ENCODE data around the gene RTN4R. TPM values are rescaled to one million over a fixed set of nuclear protein-coding genes. Genes with fewer than 3 reads are reported as not detected.

RTN4R gene
- total RNA-seq, 4 donors from 2014 or later: 9.1 to 15.7 (median 12.9) TPM

DNA sequence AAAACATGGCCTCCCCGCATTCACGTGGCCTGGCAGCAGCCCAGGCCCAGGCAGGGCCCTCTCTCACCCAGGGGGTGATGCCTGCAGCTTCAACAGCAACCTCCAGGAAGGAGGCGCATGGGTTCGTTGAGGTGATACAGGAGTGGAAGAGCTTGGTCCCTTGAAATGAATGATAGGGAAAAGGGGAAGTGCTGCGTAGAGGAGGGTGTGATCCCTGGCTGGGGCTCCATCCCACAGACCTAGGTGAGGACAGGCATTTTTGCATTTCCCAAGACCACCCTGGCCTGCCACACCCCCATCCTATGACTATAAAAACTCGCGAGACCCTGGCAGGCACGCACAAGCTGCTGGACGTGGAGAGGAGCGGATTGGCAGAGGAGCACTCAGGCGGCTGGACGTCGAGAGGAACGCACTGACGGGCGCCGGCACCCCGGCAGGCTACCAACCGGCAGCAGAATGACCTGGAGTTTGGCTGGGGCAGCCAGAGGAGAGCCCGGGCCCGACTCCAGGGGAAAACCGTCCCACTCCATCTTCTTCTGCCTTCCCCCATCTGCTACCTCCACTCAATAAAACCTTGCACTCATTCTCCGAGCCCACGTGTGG is 32.6 kb downstream of the RTN4R start:
- intact Hi-C loops (cut with DNase I; ENCODE audit: low total_unique reads): no loop called here
- 80 to 83% methylated on average over 17 to 22 of the region's 24 CpGs for WGBS, 2 donors
- no peak for TF ChIP-seq POLR2A (IDR thresholded peaks at IDR 0.05)
- TF ChIP-seq, protein P1, sequence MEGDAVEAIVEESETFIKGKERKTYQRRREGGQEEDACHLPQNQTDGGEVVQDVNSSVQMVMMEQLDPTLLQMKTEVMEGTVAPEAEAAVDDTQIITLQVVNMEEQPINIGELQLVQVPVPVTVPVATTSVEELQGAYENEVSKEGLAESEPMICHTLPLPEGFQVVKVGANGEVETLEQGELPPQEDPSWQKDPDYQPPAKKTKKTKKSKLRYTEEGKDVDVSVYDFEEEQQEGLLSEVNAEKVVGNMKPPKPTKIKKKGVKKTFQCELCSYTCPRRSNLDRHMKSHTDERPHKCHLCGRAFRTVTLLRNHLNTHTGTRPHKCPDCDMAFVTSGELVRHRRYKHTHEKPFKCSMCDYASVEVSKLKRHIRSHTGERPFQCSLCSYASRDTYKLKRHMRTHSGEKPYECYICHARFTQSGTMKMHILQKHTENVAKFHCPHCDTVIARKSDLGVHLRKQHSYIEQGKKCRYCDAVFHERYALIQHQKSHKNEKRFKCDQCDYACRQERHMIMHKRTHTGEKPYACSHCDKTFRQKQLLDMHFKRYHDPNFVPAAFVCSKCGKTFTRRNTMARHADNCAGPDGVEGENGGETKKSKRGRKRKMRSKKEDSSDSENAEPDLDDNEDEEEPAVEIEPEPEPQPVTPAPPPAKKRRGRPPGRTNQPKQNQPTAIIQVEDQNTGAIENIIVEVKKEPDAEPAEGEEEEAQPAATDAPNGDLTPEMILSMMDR (IDR thresholded peaks at IDR 0.05): no peak
- H3K4me3 ChIP-seq (ENCODE audit: low read depth, poor library complexity, severe bottlenecking): no peak overlapping the region
- DNase-seq (ENCODE audit: low spot score in 2 of 2): no peak

DNA sequence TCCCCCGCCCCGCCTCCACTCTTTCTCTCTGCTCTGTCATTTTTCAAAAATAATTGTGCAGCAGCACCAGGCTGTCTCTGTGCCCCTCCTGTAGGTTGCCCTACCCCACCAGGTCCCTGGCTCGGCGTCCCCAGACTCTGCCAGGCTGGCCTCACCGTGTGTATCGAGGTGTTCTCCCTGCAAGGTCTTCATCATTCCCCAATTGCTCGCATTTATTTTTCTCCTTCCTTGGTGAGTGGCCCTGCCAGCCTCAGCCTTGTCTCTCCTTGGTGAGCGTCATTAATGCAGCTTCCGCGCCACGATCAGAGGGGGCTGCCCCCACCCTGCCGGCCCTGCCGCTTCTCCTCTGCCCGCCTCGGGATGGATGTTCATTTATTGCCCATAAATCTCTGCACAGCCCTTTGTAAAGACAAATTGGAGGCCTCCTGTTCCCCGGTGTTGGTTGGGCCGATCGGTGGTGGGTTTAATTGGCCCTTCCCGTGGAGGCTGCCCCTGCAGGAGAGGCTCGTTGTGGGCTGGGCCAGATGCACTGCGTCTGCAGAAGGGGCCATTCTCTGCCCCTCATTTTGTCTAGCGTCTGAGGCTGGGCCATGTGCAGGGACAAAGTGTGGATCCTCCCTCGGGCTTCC is 33.2 kb downstream of the RTN4R start:
- DNase-seq (ENCODE audit: low spot score in 2 of 2): no peak
- 66 to 72% methylated on average over 22 to 23 of the region's 23 CpGs for WGBS, 2 donors
- intact Hi-C loops (cut with DNase I; ENCODE audit: low total_unique reads): no loop called here
- no peak overlapping the region for H3K4me3 ChIP-seq (ENCODE audit: low read depth, poor library complexity, severe bottlenecking)
- TF ChIP-seq, protein P1 (IDR thresholded peaks at IDR 0.05): no peak
- no peak for TF ChIP-seq POLR2A (IDR thresholded peaks at IDR 0.05)

DNA sequence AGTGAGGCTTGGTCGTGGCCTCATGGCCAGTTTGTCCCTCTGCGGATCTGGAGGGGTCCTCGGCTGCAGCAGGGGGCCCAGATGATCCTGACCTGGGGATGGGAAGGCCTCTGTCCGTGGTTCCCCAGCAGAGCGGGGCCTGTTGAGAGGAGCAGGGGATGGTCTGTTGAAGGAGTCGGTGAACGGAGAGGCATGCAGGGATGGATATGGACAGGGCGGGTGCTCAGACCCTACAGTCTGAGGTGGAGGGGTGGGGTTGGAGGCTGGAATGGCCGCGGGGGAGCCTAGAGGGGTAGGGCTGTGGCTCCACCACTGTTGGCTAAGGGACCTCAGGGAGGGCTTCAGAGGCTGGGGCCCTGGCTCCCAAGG is 33.8 kb downstream of the RTN4R start:
- no peak for DNase-seq (ENCODE audit: low spot score in 2 of 2)
- 93 to 98% methylated on average over 10 of the region's 10 CpGs for WGBS, 2 donors
- TF ChIP-seq POLR2A (IDR thresholded peaks at IDR 0.05): no peak
- TF ChIP-seq, protein P1 (IDR thresholded peaks at IDR 0.05): no peak
- intact Hi-C loops (cut with DNase I; ENCODE audit: low total_unique reads): no loop called here
- H3K4me3 ChIP-seq (ENCODE audit: low read depth, poor library complexity, severe bottlenecking): no peak overlapping the region

DNA sequence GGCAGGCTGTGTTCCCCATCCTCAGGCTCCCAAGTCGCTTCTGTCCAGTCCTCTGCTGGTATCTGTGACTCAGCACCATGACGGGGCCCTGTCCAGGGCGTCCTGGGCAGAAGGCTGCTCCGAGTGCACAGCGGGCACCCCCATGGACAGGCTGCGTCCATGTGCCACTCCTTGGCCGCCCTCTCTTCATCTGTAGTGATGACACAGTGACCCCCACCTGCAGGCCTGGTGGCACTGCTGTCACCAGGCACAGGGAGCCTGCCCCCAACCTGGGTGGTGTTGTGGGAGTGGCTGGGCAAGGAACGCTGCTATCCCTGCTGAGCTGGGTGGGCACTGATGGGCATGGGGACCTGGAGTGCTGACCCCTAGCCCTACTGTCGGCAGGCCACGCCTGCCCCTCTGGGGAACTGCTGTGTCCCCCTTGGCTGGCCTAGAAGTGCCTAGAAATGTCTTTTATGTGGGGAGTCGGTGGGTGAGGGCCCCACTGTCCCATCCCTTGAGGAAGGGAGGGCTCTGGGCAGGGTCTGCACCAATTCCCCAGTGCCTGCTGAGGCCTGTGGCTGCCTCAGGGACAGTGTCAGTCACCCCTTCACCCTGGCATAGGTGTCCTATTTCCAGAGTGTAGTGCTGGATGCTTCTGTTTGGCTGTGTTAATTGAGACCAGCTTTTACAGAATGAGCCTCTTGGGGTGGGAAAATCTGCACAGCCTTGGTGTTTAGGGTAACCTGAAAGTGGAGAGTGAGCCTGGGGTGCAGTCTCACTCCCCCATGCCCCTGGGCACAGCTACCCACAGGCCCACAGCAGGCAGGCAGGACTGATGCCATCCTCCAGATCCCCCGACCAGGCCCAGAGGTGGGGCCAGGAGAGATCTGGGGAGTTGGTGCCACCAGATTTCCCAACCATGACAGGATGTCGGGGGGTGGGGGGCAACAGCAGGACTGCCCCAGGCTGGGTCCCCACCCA is 34.5 kb downstream of the RTN4R start:
- 83 to 90% methylated on average over 11 to 12 of the region's 13 CpGs for WGBS, 2 donors
- intact Hi-C loops (cut with DNase I; ENCODE audit: low total_unique reads): no loop called here
- no peak for TF ChIP-seq POLR2A (IDR thresholded peaks at IDR 0.05)
- TF ChIP-seq, protein P1 (IDR thresholded peaks at IDR 0.05): no peak
- no peak overlapping the region for H3K4me3 ChIP-seq (ENCODE audit: low read depth, poor library complexity, severe bottlenecking)
- DNase-seq (ENCODE audit: low spot score in 2 of 2): no peak

DNA sequence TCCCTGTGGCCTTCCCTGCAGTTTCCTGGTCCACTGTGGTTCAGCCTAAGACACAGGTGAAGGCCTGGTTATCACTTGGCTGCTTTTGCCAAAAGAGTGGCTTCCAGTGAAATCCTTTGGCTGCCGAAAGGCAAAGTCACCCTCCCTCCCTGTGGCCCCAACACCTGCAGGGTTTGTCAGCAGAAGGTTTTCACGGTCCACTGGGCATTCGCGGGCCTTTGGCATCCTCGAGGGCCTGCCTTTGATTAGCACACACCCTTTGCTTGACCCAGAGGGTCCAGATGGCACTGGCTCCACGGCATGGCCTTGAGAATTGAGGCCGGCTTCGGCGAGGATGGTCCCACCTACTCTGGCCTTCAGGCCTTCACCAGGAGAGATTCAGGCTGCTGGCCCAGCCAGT is 35.3 kb downstream of the RTN4R start:
- no peak overlapping the region for H3K4me3 ChIP-seq (ENCODE audit: low read depth, poor library complexity, severe bottlenecking)
- intact Hi-C loops (cut with DNase I; ENCODE audit: low total_unique reads): no loop called here
- DNase-seq (ENCODE audit: low spot score in 2 of 2): no peak
- TF ChIP-seq, protein P1 (IDR thresholded peaks at IDR 0.05): no peak
- TF ChIP-seq POLR2A (IDR thresholded peaks at IDR 0.05): no peak
- WGBS, 2 donors: 85 to 96% methylated on average over 9 of the region's 9 CpGs

All from lower leg skin (tissue), 4 donors.